Stimulated activated CD8-positive, alpha-beta memory T cell treated with anti-CD3 and anti-CD28 coated beads, Interleukin-4, amount 100 ng/mL, for 1 hour (primary cell): ENCODE measurements around the gene PROCR.
"Not testable (repeated sequence)": the region's sequence is repeated elsewhere in the genome, so short reads cannot be mapped to it uniquely, and the experiment has no call there.

Source experiments
- DNase-seq, 2 donors: peaks; one replicate each; pipeline ENCODE4 v3.0.0-alpha.2; 2020; ENCODE audit warnings: low read depth in 2 of 2, low spot score in 1 of 2

Gene PROCR

DNA sequence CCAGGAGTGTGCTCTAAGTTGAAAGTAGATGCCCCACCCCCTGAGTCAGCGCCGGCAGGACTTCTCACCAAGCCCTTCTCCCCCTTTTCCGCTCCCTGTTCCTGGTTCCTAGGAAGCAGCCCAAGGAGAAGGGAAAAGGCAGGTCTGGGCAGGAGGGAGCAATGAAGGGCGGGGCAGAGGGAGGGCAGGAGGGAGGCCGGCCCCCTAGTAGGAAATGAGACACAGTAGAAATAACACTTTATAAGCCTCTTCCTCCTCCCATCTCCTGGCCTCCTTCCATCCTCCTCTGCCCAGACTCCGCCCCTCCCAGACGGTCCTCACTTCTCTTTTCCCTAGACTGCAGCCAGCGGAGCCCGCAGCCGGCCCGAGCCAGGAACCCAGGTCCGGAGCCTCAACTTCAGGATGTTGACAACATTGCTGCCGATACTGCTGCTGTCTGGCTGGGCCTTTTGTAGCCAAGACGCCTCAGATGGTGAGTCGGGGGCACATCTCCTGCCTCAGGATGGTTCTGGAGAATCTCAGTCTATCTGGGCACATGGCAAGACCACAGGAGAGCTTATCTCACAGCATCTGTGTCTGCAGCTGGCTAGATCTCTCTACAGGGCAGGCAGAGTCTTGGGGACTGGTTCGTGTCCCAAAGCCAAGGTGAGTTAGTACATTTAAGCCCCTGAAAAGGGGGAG, at the start of gene PROCR:
TSS of gene PROCR (plus strand) at position 320 of the 681 bp plus-strand sequence. CDS start at position 403, 83 bp downstream.
- DNase-seq: no peak

DNA sequence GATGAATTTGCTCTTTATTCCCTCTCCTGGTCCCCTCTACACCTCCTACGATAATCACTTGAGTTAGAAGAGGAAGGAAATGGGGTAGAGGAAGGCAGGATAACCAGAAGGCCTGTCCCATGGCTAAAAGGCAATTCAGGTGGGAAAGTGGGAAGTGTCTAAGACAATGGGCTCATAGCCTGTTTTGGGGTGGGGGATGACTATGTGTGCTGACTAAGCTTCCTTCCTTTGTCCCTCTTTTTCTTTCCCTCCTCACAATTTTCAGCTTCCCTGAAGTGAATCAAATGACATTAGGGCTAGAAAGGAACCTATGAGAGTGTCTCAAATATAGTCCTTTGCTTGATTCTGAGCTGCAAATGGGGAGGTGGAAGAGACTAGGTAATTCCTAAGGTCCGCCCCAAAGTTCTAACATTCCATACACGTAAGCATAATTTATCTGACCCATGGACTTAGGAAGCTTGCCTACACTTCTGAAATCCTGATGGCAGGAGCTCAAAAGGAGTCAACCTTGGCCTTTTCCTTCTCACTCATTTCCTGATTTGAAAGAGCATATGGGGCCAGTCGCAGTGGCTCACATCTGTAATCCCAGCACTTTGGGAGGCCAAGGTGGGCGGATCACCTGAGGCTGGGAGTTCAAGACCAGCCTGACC, 49.0 kb upstream of the PROCR start:
- DNase-seq: no peak

DNA sequence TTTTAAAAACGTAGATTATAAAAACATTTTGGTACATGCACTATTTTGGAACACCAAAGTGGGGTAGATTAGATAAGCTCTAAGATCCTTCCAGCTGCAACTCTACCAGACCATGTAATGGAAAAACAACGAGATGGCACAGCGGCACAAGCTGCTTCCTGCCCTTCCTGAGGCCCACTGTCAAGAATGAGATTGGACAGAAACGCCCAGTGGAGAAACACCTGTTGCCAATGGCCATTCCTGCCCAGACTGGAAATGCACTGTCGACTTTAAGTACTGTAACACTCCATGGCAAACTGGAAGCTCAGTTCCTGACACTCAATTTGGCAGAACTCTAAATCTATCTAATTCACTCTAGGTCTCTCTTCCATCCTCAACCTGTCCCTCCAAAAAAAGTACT, 46.1 kb upstream of the PROCR start:
- DNase-seq: no peak

- DNase-seq: no peak
These were observed 42.2 kb upstream of the PROCR start for GRCh38 chr20:35129647-35130069.

GRCh38 chr20:35131934-35132333, 39.9 kb upstream of the PROCR start:
- DNase-seq: no peak

- DNase-seq: no peak
These were observed 38.8 kb upstream of the PROCR start for GRCh38 chr20:35133031-35133430.

DNA sequence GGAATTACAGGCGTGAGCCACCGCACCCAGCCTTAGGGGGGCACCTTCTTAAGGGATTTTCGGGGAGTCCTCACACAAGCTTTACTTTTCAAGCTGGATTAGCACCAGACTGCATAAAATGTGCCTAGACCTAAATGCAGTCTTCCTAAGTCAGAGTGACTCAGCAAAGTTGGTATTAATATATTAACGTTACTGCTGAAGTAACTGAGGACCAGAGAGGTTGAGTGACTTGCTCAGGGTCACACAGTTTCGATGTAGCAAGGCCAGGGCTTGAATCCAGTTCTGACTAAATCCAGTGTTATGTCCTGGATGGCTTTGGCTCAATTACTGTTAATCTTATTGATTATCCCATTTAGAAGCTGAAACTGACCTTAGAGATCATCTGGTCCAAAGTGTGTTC, 38.1 kb upstream of the PROCR start:
- DNase-seq: no peak

DNA sequence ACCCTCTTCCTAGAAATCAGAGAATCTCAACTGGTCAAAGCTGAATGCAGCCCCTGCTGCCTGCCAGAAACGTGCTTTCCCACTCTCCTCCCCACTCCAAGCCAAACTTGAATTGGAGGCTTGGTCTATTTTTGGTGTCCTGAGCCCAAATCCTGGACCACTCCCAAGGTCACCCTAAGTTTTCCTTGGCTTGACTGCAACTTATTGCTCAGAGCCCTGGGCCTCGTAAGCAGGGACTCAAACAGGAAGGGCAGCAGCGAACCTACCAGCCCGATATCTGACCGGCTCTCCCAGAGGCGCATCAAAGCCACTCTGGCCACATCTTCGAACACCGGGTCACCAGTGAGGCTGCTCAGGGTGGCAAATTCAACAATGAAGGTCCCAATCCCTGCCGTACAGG, 37.4 kb upstream of the PROCR start:
- no peak for DNase-seq

DNA sequence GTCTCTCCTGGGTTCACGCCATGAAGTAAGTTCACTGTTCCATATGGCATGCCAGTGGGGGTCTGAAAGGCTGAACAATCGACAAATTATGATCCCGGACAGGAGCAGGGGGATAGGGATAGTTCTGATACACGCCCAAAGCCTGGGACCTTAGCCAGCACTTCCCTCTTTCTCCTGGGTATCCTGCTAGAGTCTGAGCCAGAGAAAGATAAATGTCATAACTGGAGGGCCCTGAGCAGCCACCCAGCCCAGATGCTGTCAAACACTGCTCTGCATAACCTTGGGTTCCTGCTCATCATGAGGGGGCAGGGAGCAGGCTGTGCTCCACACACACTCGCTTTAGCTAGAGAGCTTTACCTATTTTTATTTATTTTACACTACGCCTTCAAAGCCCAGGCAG, 37.0 kb upstream of the PROCR start:
- DNase-seq: no peak

DNA sequence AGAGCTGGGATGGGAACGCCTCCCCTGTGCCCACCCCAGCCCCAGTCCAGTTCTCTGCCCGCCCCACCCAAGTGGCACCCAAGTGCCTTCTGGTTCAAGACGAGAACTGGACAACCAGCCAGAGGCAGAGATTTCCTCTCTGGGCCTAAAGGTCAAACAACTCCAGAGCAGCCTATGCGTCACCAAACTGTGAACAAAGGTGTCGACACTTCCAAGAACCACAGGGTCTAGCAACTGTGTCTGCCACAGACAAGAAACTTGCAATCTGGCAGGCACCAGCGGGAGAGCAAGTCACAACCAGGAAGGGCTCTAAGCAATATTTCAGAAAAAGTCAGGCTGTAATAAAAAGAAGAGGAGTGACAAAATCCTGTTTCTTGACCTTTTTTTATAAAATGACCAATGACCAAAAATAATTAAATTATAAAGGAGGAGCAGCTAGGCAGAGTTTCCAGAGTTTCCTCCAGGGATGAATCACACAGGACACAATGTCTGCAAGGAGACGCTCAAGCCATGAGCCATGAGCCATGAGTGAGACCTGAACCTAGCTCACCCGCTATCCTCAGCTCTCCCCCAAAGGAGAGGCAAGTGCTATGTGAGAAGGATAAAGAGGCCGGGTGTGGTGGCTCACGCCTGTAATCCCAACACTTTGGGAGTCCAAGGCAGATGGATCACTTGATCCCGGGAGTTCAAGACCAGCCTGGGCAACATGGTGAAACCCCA, 35.8 kb upstream of the PROCR start:
- DNase-seq: no peak

GRCh38 chr20:35144694-35145093, 27.2 kb upstream of the PROCR start:
- no peak for DNase-seq

- DNase-seq: no peak
These were observed 26.7 kb upstream of the PROCR start for GRCh38 chr20:35145141-35145564.

- no peak for DNase-seq
These were observed 25.5 kb upstream of the PROCR start for GRCh38 chr20:35146299-35146919.

- peak; percentile 83 to 88 for DNase-seq
These were observed 24.8 kb upstream of the PROCR start, which contains the start of gene EDEM2 for GRCh38 chr20:35146920-35147574. EDEM2 (minus strand) TSS chr20:35147336; CDS start chr20:35147258, 78 bp downstream.

GRCh38 chr20:35147575-35148071, 24.2 kb upstream of the PROCR start:
- DNase-seq: not testable (repeated sequence)

DNA sequence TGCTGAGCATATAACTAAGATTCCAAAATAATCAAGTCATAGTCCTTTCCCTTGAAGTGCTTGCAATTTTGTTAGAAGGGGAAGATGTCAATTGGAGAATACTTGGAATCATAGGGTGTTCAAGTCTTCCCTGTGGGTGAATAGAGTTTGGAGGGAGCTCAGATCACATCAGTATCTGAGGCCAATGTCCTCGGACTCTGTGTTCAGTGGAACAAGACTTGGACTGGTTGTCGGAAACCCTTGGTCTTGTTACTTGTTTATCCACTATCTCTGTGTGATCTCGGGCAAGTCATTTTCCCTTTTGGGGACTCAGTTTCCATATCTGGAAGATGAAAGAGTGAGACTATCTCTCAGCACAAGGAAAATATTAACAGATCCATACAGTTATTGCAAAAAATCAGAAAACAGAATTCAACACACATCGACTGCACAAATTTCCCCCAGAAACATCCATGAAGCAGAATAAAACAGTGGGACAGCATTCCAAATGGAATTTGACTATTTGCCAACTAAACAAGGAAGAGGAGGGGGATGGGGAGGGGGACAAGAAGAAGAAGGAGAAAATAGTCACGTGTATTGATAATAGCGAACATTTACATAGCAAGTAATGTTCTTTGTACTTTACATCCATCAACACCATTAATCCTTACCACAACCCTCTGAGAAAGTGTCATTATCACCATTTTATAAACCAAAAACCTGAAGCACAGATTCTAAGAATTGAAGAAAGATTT, 20.9 kb upstream of the PROCR start:
- no peak for DNase-seq

DNA sequence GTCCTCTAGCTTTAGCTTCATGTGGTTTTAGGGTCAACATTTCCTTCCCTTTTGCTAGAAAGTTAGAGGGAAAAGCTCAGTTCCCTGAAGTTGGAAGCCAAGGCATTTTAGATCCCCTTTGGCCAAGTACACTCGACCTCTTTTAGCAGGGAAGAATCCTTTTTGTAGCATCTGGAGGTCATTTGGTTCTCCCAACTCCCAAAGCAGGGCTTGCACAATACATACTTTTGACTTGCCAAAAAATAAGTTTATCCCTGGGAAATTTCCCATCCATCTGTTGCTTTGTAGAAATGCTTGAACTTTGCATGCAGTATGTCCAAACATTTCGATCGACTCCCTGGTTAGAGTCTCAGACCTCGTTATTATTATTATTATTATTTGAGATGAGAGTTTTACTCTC, 20.1 kb upstream of the PROCR start:
- no peak for DNase-seq

GRCh38 chr20:35155936-35156335, 15.9 kb upstream of the PROCR start:
- DNase-seq: no peak

DNA sequence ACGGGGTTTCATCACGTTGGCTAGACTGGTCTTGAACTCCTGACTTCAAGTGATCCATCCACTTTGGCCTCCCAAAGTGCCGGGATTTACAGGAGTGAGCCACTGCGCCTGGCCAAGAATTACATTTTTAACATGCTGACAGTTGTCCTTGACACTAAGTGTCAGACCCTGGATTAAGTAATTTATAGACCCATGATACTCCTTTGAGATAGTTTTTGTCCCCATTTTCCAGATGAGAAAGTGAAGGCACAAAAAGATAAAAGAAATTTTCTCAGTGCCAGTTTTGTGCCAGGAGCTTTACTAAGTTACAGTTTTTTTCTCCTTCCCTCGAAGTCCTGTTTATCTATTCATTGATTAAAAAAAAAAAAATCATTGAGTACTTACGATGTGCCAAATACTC, 14.9 kb upstream of the PROCR start:
- no peak for DNase-seq

DNA sequence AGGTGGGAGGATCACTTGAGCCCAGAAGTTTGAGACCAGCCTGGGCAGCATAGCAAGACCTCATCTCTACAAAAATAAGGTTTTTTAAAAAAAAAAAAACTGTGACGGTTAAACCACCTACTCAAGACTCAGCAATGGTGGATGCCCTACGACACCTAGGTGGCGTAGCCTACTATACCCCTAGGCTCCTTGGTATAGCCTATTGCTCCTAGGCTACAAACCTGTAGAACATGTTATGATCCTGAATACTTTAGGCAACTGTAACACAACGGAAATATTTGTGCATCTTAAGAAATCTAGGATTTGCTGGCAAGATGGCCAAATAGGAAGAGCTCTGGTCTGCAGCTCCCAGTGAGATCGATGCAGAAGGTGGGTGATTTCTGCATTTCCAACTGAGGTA, 11.5 kb upstream of the PROCR start:
- not testable (repeated sequence) for DNase-seq
